Islet of Langerhans (tissue), 1 donor: Measurements from ENCODE around the gene UACA.
"Not testable (repeated sequence)": the region's sequence is repeated elsewhere in the genome, so short reads cannot be mapped to it uniquely, and the experiment has no call there.

Experiments
- FAIRE-seq: peaks from one replicate; lab custom pipeline; 2011; peaks lifted over from hg19 to GRCh38; lab: Jason Lieb, UNC

The UACA gene, protein sequence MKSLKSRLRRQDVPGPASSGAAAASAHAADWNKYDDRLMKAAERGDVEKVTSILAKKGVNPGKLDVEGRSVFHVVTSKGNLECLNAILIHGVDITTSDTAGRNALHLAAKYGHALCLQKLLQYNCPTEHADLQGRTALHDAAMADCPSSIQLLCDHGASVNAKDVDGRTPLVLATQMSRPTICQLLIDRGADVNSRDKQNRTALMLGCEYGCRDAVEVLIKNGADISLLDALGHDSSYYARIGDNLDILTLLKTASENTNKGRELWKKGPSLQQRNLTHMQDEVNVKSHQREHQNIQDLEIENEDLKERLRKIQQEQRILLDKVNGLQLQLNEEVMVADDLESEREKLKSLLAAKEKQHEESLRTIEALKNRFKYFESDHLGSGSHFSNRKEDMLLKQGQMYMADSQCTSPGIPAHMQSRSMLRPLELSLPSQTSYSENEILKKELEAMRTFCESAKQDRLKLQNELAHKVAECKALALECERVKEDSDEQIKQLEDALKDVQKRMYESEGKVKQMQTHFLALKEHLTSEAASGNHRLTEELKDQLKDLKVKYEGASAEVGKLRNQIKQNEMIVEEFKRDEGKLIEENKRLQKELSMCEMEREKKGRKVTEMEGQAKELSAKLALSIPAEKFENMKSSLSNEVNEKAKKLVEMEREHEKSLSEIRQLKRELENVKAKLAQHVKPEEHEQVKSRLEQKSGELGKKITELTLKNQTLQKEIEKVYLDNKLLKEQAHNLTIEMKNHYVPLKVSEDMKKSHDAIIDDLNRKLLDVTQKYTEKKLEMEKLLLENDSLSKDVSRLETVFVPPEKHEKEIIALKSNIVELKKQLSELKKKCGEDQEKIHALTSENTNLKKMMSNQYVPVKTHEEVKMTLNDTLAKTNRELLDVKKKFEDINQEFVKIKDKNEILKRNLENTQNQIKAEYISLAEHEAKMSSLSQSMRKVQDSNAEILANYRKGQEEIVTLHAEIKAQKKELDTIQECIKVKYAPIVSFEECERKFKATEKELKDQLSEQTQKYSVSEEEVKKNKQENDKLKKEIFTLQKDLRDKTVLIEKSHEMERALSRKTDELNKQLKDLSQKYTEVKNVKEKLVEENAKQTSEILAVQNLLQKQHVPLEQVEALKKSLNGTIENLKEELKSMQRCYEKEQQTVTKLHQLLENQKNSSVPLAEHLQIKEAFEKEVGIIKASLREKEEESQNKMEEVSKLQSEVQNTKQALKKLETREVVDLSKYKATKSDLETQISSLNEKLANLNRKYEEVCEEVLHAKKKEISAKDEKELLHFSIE (N-terminal part only)

GRCh38 chr15:70763120-70763949, at the start of gene UACA:
TSS of gene UACA (minus strand) at chr15:70763558. CDS start at chr15:70763407, 151 bp downstream.
- peak; percentile 36 for FAIRE-seq

DNA sequence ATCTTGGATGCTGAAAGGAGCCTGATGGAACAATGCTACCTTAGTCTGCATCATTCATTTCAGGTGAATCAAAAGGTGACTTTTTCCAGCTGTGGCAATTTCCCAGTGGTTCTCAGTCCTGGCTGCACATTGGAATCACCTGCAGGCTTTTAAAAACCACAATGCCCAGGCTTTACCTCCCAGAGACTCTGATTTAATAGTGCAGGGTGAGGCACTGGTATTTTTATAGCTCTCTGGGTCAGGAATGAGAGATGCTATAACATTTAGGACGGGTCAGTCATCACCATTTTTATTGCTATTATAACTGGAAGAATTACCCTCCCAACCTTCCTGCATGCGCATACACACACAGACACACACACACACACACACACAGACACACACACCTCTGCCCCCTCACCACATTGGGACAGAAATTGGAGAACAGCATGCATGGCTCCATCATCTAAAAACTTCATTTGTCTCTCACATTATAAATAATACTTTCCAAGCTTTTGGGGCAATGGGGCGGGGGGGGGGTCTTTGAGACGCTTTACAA, 49.5 kb upstream of the UACA start:
- FAIRE-seq: no peak

- FAIRE-seq: no peak
Observed at GRCh38 chr15:70810916-70811578, 47.7 kb upstream of the UACA start.

DNA sequence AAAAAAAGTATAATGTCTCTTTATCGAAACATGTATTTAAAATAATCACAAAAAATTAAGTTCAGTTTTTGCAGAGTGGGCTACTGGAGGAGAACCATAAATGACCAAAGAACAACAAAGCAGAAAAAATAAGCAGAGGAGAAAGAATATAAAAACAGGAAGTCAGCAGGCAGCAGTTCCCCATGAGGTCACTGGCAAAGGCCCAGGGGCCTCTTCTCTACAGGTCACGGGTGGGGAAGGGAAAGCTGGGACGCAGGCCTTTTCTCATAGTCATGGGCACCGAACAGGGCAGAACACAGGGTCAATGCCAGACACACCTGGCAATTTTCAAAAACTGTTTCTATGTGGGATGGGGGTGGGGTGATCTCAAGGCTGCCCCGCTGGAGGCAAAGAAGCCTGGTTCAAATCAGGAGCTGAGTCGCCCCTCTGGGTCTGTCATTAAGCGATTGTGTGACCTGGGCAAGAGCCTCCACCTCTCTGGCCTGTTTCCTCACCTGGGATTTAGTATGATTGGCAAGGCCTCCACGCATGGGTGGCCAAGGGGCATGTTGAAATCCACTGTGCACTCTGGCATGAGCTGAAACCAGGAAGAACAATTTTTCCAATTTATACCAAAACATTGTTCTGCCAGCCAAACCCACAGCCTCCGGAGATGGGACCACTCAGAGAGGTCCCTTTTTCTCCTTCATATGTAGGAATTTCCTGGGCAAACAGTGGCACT, 43.8 kb upstream of the UACA start:
- no peak for FAIRE-seq

GRCh38 chr15:70804388-70804787, 41.0 kb upstream of the UACA start:
- not testable (repeated sequence) for FAIRE-seq

GRCh38 chr15:70802629-70803028, 39.3 kb upstream of the UACA start:
- no peak for FAIRE-seq

- no peak for FAIRE-seq
Observed at GRCh38 chr15:70801109-70801508, 37.8 kb upstream of the UACA start.

- FAIRE-seq: no peak
Observed at GRCh38 chr15:70799667-70800450, 36.5 kb upstream of the UACA start.

DNA sequence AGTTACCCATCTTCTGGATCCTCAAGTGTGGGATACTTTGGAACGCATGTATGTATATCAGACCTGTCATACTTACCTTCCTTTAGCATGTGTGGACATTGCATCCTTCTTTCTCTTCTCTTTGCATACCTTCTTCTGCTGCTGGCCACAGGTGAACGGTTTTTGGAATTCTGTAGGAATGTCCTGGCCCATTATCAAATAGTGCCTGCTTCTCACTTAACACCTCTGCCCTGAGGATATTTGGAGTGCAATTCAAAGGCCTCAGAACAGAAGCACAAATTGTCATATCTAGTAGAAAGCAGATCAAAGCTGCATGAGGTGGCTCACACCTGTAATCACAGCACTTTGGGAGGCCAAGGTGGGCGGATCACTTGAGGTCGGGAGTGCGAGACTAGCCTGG, 34.1 kb upstream of the UACA start:
- FAIRE-seq: no peak

DNA sequence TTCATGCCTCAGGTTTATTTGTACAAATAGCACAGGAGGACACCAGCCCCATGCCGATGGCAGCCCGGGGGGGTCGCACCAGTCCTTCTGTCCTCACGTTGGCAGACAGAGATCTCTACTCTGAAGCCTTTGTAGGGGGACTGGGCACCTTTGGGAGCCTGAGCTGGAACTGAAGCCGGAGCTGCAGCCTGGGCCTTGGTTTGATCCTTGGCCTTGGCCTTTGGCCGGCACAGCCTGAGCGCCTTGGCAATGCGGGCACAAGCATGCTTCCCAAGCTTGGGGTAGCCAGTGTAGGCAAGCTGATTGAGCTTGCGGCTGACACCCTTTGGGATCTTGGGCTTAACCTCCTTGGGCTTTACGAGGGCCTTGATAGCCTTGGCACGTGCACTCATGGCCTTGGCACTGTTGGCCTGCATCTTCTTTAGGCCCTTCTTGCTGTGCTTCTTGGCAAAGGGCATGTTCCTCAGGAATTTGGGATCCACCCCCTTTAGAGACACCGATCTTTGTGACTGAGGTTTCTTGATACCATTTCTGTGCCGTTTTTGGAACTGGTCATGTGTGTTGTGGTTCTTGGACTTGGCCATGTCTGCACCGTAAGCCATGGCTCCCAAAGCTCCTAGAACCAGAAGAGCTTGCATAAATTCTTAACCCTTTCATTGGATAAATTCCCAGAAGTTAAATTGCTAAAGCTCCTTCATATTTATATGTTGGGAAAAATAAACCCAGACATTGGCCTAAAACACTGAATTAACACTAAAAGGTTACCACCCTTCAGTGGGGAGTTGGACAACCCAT, 33.4 kb upstream of the UACA start:
- FAIRE-seq: no peak

DNA sequence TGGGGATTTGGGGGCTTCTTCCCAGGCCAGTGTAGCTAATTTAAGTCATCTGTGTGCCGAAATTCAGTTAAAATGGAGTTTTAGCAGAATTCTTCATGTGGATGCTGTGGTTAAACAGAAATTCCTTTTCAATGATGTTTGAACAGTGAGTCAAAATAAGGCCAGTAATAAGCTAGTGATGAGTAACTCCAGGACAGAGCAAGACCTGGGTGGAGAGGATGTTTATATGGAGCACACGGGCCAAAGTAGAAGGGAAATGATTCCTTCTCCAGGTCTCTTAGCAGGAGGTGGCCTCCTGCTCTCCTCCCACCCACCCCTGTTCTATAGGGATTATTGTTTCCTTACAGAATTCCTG, 31.9 kb upstream of the UACA start:
- FAIRE-seq: no peak

GRCh38 chr15:70794596-70795310, 31.4 kb upstream of the UACA start:
- FAIRE-seq: no peak

- FAIRE-seq: no peak
Observed at GRCh38 chr15:70793694-70794093, 30.3 kb upstream of the UACA start.

DNA sequence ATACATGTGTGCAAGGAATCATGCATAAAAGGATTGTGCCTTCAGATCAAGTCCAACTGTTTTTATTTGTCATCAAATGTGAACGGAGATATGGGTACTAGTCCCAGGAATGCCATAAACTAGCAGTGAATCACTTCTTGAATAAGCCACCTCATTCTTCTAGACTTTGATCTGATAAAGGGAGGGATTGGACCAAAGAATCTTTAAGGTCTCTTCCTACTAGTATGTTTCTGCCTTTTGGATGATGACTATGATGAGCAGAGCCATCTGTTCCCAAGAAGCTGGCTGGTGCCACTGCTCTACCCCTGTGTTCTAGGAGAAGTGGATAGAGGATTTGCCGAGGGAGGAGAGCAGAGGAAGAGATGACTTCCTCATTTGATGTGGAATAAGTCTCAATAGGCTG, 28.8 kb upstream of the UACA start:
- no peak for FAIRE-seq

GRCh38 chr15:70791259-70791658, 27.9 kb upstream of the UACA start:
- no peak for FAIRE-seq

GRCh38 chr15:70789213-70789612, 25.9 kb upstream of the UACA start:
- no peak for FAIRE-seq

GRCh38 chr15:70788114-70789049, 25.0 kb upstream of the UACA start:
- no peak for FAIRE-seq
